HUES6 (cell line): Measurements from ENCODE around the gene XPNPEP1.

Experiments
- H3K27ac ChIP-seq: 2 replicates; pipeline ENCODE4 v1.7.0; 2013; ENCODE audit warnings: low read depth, mild to moderate bottlenecking, low read length, inconsistent platforms
- H3K27me3 ChIP-seq: 2 replicates; pipeline ENCODE4 v1.6.1; 2013; ENCODE audit warnings: low read length; ENCODE audit not compliant: control insufficient read depth, insufficient read depth
- H3K36me3 ChIP-seq: 2 replicates; pipeline ENCODE4 v1.6.1; 2013; ENCODE audit warnings: low read length; ENCODE audit not compliant: control insufficient read depth, insufficient read depth
- H3K4me1 ChIP-seq: 2 replicates; pipeline ENCODE4 v1.6.1; 2013; ENCODE audit warnings: low read length; ENCODE audit not compliant: control insufficient read depth, insufficient read depth
- H3K4me3 ChIP-seq: 2 replicates; pipeline ENCODE4 v1.5.1; 2013; ENCODE audit warnings: low read depth, low read length
- H3K9ac ChIP-seq: one replicate; pipeline ENCODE4 v1.6.1; 2013; ENCODE audit warnings: mild to moderate bottlenecking, low read length
- H3K9me3 ChIP-seq: 2 replicates; pipeline ENCODE4 v1.6.1; 2013; ENCODE audit warnings: low read depth, low read length; ENCODE audit not compliant: control insufficient read depth, insufficient read depth

The XPNPEP1 gene

GRCh38 chr10:109932391-109932790 is 9.1 kb upstream of the XPNPEP1 start:
- Histone ChIP-seq H3K27ac (no peak overlapping the region), H3K9ac (no peak overlapping the region), H3K36me3 (no peaks in the 10 kb centered on the region), H3K27me3 (no peaks in the 10 kb centered on the region), H3K4me1 (peaks cover 32% of the 10 kb centered on the region), H3K9me3 (no peaks in the 10 kb centered on the region), H3K4me3 (no peak overlapping the region)

GRCh38 chr10:109931163-109931562 is 7.9 kb upstream of the XPNPEP1 start:
- H3K4me3 ChIP-seq, result no peak overlapping the region
- no peaks in the 10 kb centered on the region for H3K27me3 ChIP-seq
- no peak overlapping the region for H3K27ac ChIP-seq
- H3K9me3 ChIP-seq, result no peaks in the 10 kb centered on the region
- H3K4me1 ChIP-seq, result peaks cover 32% of the 10 kb centered on the region
- H3K9ac ChIP-seq, result no peak overlapping the region
- no peaks in the 10 kb centered on the region for H3K36me3 ChIP-seq

GRCh38 chr10:109929501-109930219 is 6.3 kb upstream of the XPNPEP1 start:
- Histone ChIP-seq H3K27ac (no peak overlapping the region), H3K9ac (no peak overlapping the region), H3K4me1 (peaks cover 28% of the 10 kb centered on the region), H3K9me3 (no peaks in the 10 kb centered on the region), H3K4me3 (no peak overlapping the region), H3K27me3 (peaks cover 3% of the 10 kb centered on the region; the same call in 1 of the 2 replicates), H3K36me3 (no peaks in the 10 kb centered on the region)

GRCh38 chr10:109928475-109928891 is 5.2 kb upstream of the XPNPEP1 start:
- Histone ChIP-seq H3K4me1 (peaks cover 29% of the 10 kb centered on the region), H3K9me3 (no peaks in the 10 kb centered on the region), H3K4me3 (no peak overlapping the region), H3K36me3 (no peaks in the 10 kb centered on the region), H3K27me3 (peaks cover 12% of the 10 kb centered on the region; the same call in 1 of the 2 replicates), H3K9ac (no peak overlapping the region), H3K27ac (no peak overlapping the region)

GRCh38 chr10:109926825-109927224 is 3.5 kb upstream of the XPNPEP1 start:
- no peak overlapping the region for H3K9ac ChIP-seq
- H3K9me3 ChIP-seq, result no peaks in the 10 kb centered on the region
- H3K27ac ChIP-seq, result no peak overlapping the region
- no peaks in the 10 kb centered on the region for H3K36me3 ChIP-seq
- H3K27me3 ChIP-seq, result peaks cover 12% of the 10 kb centered on the region; the same call in 1 of the 2 replicates
- H3K4me1 ChIP-seq, result peaks cover 31% of the 10 kb centered on the region
- no peak overlapping the region for H3K4me3 ChIP-seq

GRCh38 chr10:109926061-109926745 is 2.9 kb upstream of the XPNPEP1 start:
- Histone ChIP-seq H3K4me1 (peaks cover 31% of the 10 kb centered on the region), H3K27ac (no peak overlapping the region), H3K36me3 (no peaks in the 10 kb centered on the region), H3K9me3 (no peaks in the 10 kb centered on the region), H3K4me3 (no peak overlapping the region), H3K9ac (no peak overlapping the region), H3K27me3 (peaks cover 12% of the 10 kb centered on the region; the same call in 1 of the 2 replicates)

GRCh38 chr10:109924967-109925620 is 1.8 kb upstream of the XPNPEP1 start:
- Histone ChIP-seq H3K4me1 (peaks cover 28% of the 10 kb centered on the region), H3K27ac (no peak overlapping the region), H3K9ac (no peak overlapping the region), H3K27me3 (peaks cover 12% of the 10 kb centered on the region; the same call in 1 of the 2 replicates), H3K36me3 (no peaks in the 10 kb centered on the region), H3K9me3 (no peaks in the 10 kb centered on the region), H3K4me3 (no peak overlapping the region)

GRCh38 chr10:109924087-109924486 is 776 bp upstream of the XPNPEP1 start:
- Histone ChIP-seq H3K4me1 (peaks cover 28% of the 10 kb centered on the region), H3K36me3 (no peaks in the 10 kb centered on the region), H3K9me3 (no peaks in the 10 kb centered on the region), H3K27me3 (peaks cover 12% of the 10 kb centered on the region; the same call in 1 of the 2 replicates), H3K4me3 (peak overlapping the region; percentile 79; the same call in 1 of the 2 replicates), H3K27ac (no peak overlapping the region), H3K9ac (no peak overlapping the region)

- Histone ChIP-seq H3K9ac (peak overlapping the region; percentile 79), H3K27me3 (peaks cover 12% of the 10 kb centered on the region; the same call in 1 of the 2 replicates), H3K36me3 (no peaks in the 10 kb centered on the region), H3K4me1 (peaks cover 28% of the 10 kb centered on the region), H3K4me3 (peak overlapping the region; percentile 79), H3K9me3 (no peaks in the 10 kb centered on the region), H3K27ac (no peak overlapping the region; the same call in 1 of the 2 replicates)
Observed at GRCh38 chr10:109922358-109922975, 844 bp downstream of the XPNPEP1 start.

GRCh38 chr10:109920016-109920415 is 3.3 kb downstream of the XPNPEP1 start:
- Histone ChIP-seq H3K4me3 (no peak overlapping the region), H3K36me3 (no peaks in the 10 kb centered on the region), H3K27ac (no peak overlapping the region), H3K9ac (no peak overlapping the region), H3K4me1 (peaks cover 27% of the 10 kb centered on the region), H3K9me3 (no peaks in the 10 kb centered on the region), H3K27me3 (peaks cover 12% of the 10 kb centered on the region; the same call in 1 of the 2 replicates)
